DOHH2 (cell line): ENCODE results near the gene NHLRC2.

ENCODE experiments used
- H3F3A ChIP-seq: fragments of 200-600 bp; sonication (generic), shearing (Covaris generic); 2 replicates; pipeline ENCODE4 v1.6.0; 2016; ENCODE audit warnings: antibody characterized with exemption, mild to moderate bottlenecking; ENCODE audit not compliant: control insufficient read depth, insufficient read depth
- H3K27ac ChIP-seq: fragments of 200-600 bp; sonication (generic); 2 replicates; pipeline ENCODE4 v1.5.1; 2014; ENCODE audit warnings: low read depth, mild to moderate bottlenecking, low read length, moderate library complexity
- H3K27me3 ChIP-seq: fragments of 200-600 bp; sonication (generic); 2 replicates; pipeline ENCODE4 v1.6.1; 2014; ENCODE audit warnings: mild to moderate bottlenecking, low read length, mixed read lengths; ENCODE audit not compliant: control insufficient read depth
- H3K36me3 ChIP-seq: fragments of 200-600 bp; sonication (generic); 2 replicates; pipeline ENCODE4 v1.6.1; 2014; ENCODE audit warnings: mild to moderate bottlenecking, low read length, moderate library complexity, mixed read lengths; ENCODE audit not compliant: control insufficient read depth
- H3K4me1 ChIP-seq: fragments of 200-600 bp; sonication (generic); 2 replicates; pipeline ENCODE4 v1.6.1; 2014; ENCODE audit warnings: mild to moderate bottlenecking, low read length, mixed read lengths; ENCODE audit not compliant: control insufficient read depth
- H3K4me2 ChIP-seq: fragments of 200-600 bp; sonication (generic); 2 replicates; pipeline ENCODE4 v1.6.0; 2014; ENCODE audit warnings: mild to moderate bottlenecking, low read length, moderate library complexity
- H3K4me3 ChIP-seq: fragments of 200-600 bp; sonication (generic); 2 replicates; pipeline ENCODE4 v1.5.1; 2014; ENCODE audit warnings: mild to moderate bottlenecking, low read length, mixed read lengths
- H3K79me2 ChIP-seq: fragments of 200-600 bp; sonication (generic); 2 replicates; pipeline ENCODE4 v1.6.1; 2014; ENCODE audit warnings: mild to moderate bottlenecking, low read length, mixed read lengths; ENCODE audit not compliant: control insufficient read depth
- H3K9me2 ChIP-seq: fragments of 200-600 bp; sonication (generic); replicated peaks from 2 replicates; pipeline ENCODE4 v1.6.1; 2014; ENCODE audit warnings: mild to moderate bottlenecking, low read length, mixed read lengths; ENCODE audit not compliant: control insufficient read depth
- H3K9me3 ChIP-seq: fragments of 200-600 bp; sonication (generic); 2 replicates; pipeline ENCODE4 v1.6.1; 2014; ENCODE audit warnings: antibody characterized with exemption, low read length, mixed read lengths; ENCODE audit not compliant: control insufficient read depth, insufficient read depth
- H4K20me1 ChIP-seq: fragments of 200-600 bp; sonication (generic); 2 replicates; pipeline ENCODE4 v1.6.0; 2014; ENCODE audit warnings: low read depth, mild to moderate bottlenecking, antibody characterized with exemption, low read length, moderate library complexity; ENCODE audit not compliant: control insufficient read depth, insufficient read depth
- CTCF ChIP-seq: fragments of 200-600 bp; sonication (generic); IDR thresholded peaks from one replicate; pipeline ENCODE4 v1.5.1; 2014; ENCODE audit warnings: antibody characterized with exemption, mild to moderate bottlenecking, low read depth, low read length; ENCODE audit not compliant: poor library complexity, severe bottlenecking
- EZH2phosphoT487 ChIP-seq: fragments of 200-600 bp; sonication (generic); IDR thresholded peaks from 2 replicates; pipeline ENCODE4 v1.6.1; 2017; ENCODE audit warnings: borderline replicate concordance, mild to moderate bottlenecking, antibody characterized with exemption, low read length, moderate library complexity, mixed read lengths

The NHLRC2 gene

GRCh38 chr10:113920114-113920513 is 65.7 kb downstream of the NHLRC2 start:
- H3K27me3 ChIP-seq, result no peaks in the 10 kb centered on the region
- no peaks in the 10 kb centered on the region for H3F3A ChIP-seq
- H3K4me3 ChIP-seq, result no peak overlapping the region
- TF ChIP-seq CTCF, result no peak
- no peak for TF ChIP-seq EZH2phosphoT487
- H3K4me2 ChIP-seq, result no peak overlapping the region
- H3K9me2 ChIP-seq, result no peaks in the 10 kb centered on the region
- H3K4me1 ChIP-seq, result no peaks in the 10 kb centered on the region
- no peak overlapping the region for H3K27ac ChIP-seq
- H4K20me1 ChIP-seq, result no peaks in the 10 kb centered on the region
- no peaks in the 10 kb centered on the region for H3K36me3 ChIP-seq
- no peaks in the 10 kb centered on the region for H3K79me2 ChIP-seq
- 0 out of 2 replicates have a peak, but pooled peaks cover 3% of the 10 kb centered on the region for H3K9me3 ChIP-seq

GRCh38 chr10:113920875-113921274 is 66.4 kb downstream of the NHLRC2 start:
- TF ChIP-seq CTCF (no peak), EZH2phosphoT487 (no peak)
- no peaks in the 10 kb centered on the region for H3K36me3 ChIP-seq

GRCh38 chr10:113921561-113922370 is 67.3 kb downstream of the NHLRC2 start:
- Histone ChIP-seq H3K4me3 (no peak overlapping the region), H4K20me1 (no peaks in the 10 kb centered on the region), H3K9me3 (peaks cover 8% of the 10 kb centered on the region; the same call in 1 of the 2 replicates), H3K4me2 (no peak overlapping the region), H3K27ac (no peak overlapping the region), H3K9me2 (no peaks in the 10 kb centered on the region), H3K4me1 (no peaks in the 10 kb centered on the region), H3F3A (no peaks in the 10 kb centered on the region), H3K27me3 (no peaks in the 10 kb centered on the region), H3K79me2 (no peaks in the 10 kb centered on the region), H3K36me3 (no peaks in the 10 kb centered on the region)
- no peak for TF ChIP-seq CTCF
- TF ChIP-seq EZH2phosphoT487, result no peak

More at GRCh38 chr10:113920875-113921274, 66.4 kb downstream of the NHLRC2 start:
- H4K20me1 ChIP-seq, result no peaks in the 10 kb centered on the region
- H3K79me2 ChIP-seq, result no peaks in the 10 kb centered on the region
- no peaks in the 10 kb centered on the region for H3K4me1 ChIP-seq
- H3K4me3 ChIP-seq, result no peak overlapping the region
- no peaks in the 10 kb centered on the region for H3K27me3 ChIP-seq
- H3K9me2 ChIP-seq, result no peaks in the 10 kb centered on the region
- no peak overlapping the region for H3K4me2 ChIP-seq
- 0 out of 2 replicates have a peak, but pooled peaks cover 5% of the 10 kb centered on the region for H3K9me3 ChIP-seq
- H3F3A ChIP-seq, result no peaks in the 10 kb centered on the region
- H3K27ac ChIP-seq, result no peak overlapping the region
